GM11168 (cell line): ENCODE data around the gene BMPR1B.

Experiments used
- in situ Hi-C: fragments of 300-500 bp; cut with MboI; formaldehyde crosslinking; loops from one replicate; pipeline ENCODE4 v1.12.0; 2022; ENCODE audit warnings: low sequenced_read_pairs; ENCODE audit not compliant: unreplicated experiment

BMPR1B gene

DNA sequence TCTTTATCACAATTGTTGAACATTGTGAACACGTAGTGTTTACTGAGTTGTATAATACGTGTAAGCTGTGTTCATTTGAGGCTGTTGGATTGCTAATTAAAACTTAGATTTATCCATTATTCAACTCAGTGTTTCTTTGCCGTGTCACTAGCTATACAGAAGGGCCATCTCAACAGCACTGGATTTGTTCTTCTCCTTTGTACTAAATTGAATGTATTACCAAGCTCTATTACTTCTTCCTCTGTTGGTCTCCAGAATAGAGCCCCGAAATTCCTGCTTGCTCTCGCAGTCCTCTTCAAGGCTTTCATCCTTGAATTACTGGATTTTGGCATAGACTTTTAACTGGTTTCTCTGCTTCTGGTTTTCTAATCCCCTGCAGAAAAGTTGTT, 182.8 kb downstream of the BMPR1B start:
- in situ Hi-C loops, result no loop called here

DNA sequence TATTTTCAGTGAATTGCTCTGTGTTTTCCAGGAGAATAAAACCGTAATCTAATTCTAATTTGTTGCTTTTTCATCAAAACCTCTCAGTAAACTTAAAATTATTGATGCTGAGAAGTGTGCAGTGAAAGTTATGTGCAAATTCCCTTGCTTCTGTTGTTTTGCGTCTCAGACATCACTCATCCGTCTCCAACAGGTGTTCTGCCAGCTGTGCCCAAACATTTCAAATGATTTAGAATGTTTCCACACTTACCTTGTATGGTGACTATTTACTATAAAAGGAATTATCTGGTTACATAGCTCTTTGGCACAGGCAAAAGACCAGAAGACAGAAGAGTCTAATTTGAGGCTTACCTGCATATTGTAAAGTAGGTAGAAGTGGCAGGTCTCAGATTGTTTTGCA, 184.0 kb downstream of the BMPR1B start:
- in situ Hi-C loops, result no loop called here

DNA sequence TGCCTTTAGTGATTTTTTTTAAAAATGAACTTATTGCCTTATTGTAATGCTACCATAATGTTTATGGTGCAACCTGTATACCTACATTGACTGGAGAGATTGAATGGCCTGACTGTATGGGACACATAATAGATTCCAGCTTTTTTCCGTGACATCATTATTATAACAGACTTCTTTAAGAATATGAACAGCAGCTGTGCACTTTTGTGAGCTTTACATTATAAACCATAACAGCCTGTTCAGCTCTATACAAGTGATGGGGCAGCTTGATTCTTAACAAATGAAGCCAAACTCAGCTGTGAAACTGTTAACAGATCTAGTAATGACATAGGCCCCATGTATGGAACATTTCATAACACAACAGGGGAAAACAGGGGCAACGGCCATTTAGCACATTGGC, 187.0 kb downstream of the BMPR1B start:
- in situ Hi-C loops, result no loop called here

DNA sequence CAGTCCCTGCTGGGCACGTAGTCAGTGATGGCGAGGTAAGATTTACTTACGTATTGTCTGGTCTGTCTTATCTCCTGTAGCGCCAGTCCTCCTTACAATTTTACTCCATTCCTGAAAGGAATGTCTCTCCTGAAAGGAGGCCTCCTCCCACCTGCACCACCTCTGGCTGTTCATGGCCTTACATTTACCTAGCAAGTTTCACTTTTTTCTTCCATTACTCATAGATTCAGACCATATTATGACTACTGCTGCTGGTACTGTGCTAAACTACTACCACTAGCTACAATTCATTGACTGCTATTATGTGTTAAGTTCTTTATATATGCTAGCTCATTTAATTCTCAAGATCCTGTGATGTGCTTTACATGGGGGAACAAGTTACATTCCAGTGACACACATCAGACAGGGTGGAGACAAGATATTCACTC, 189.9 kb downstream of the BMPR1B start:
- in situ Hi-C loops, result no loop called here

DNA sequence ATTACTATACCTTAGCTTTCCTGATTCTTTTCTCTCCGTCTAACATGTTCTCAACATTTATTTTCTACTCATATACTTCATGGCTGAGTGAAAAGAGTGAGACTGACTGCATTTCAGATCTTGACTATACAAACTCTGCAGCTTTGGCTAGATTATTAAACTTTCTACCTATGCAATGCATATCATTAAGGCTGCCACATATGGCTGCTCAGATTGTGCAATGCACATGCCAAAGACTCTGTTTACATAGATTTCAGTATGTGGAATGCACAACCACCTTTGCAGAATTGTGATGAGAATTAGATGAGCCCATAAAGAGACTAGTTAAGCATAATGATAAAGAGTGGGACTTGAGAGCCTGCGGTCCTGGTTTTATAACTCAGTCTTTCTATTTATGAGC, 196.5 kb downstream of the BMPR1B start:
- in situ Hi-C loops, result no loop called here

DNA sequence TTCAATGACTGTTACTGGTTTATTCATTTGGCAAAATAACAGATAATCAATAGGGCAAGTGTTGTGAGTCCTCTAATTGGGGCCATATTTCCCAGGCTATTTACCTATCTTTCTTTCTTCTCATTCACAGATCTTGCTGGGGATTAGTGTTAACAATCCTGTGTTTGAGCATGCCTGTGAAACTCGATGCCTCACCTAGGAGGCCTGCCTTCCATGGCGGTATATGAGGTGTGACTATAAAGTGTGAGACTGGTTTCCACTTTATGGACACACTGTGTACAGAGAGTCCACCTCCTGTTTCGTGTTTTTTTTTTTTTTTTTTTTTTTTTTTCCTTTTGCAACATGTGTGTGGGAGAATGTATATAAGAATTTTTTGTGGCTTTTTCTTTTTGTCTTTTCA, 199.3 kb downstream of the BMPR1B start:
- in situ Hi-C loops, result no loop called here

DNA sequence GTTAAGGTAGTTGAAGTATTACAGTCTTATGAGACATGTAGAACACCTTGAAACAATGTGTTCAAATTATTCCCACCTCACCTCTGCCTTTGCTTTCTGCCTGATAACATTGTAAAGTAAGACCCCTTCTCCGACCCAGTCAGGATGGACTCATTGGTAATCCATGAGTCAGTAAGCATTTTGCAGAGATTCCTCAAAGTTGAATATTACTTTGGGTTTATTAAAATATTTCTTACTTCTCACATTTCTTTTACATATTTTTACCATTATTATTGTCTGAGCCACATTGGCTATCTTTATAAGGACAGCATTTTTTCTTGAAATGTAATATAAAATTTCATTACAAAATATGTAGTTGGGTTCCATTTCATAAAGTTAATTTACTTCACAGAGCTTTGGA, 201.6 kb downstream of the BMPR1B start:
- in situ Hi-C loops, result no loop called here

DNA sequence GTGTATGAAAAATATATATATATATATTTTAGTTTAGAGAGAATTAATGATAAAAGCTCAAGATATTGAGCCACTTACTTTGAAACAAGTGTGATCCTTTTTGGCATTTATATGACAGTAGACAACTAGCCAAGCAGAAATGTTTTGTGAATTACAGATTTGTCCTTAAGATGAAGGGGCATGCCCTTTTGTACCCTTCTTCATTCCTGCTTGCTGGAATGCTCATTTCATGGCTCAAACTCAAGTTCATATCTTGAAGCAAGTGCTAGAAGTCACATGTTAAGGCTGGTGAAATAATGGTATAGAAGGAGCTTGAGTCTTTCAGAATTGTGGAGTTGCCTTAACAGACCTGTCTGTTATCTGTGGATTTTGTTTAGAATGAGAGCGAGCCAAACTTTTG, 203.0 kb downstream of the BMPR1B start:
- in situ Hi-C loops, result no loop called here

DNA sequence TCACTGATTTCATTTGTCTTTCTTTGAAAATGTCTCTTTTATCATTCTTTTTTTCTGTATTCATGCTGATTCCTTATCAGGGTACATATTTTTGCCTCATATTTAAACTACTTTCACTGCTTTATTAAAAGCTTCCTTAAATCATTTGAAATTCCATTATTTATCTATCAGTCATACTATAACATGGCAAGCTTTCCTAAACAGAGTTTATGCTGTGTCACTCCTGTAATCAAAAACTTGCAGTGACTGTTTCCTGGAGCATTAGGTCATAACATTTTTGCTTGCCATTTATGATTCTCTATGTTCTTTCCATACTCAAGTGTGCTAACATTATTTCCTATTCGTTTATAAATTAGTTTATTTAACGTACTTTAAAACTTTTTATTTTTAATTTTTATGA, 203.7 kb downstream of the BMPR1B start:
- in situ Hi-C loops, result no loop called here

DNA sequence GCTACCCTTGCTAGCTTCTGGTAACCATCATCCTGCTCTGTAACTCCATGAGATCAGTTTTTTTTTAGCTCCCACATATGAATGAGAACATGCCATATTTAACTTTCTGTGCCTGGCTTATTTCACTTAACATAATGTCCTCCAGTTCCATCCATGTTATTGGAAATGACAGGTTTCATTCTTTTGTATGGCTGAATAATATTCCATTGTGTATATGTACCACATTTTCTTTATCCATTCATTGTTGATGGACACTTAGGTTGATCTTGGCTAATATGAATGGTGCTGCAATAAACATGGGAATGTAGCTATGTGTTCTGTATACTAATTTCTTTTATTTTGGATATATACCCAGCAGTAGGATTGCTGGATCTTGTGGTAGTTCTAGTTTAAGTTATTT, 204.7 kb downstream of the BMPR1B start:
- in situ Hi-C loops, result no loop called here

DNA sequence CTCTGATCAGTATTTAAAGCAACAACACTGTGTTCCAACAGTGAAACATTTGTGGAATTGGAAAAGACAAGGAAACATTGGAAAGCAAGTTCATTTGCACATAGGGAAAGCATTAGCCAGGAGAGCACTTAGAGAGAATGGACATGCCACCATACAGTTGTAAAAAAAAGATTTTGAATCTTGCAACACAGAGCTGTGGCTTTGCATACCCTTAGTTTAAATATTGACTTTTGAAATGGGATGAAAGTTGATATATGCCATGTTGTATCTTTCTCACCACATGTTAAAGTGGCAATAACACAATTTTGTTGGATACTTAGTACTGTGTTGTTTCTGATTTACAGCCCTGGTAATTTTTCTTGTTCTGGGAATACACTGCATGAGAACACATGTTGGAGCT, 208.1 kb downstream of the BMPR1B start:
- in situ Hi-C loops, result no loop called here

DNA sequence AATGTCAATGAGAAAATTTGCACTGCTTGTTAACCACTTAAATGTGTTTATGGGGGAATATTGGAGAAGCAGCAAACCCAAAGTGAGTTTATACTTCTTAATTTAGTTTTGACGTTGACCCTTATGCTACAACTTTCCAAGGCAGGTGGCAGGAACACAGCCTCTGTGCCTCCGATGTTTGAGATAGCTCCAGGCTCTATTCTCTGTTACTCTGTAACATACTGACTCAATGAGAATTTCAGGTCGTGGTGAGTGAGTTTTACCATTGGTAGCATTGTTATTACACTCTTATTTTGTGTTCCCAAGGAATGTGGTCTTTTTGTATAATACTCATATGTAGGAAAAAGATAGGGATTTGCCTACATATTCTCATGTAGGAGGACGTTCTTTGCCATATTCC, 210.7 kb downstream of the BMPR1B start:
- in situ Hi-C loops, result no loop called here

DNA sequence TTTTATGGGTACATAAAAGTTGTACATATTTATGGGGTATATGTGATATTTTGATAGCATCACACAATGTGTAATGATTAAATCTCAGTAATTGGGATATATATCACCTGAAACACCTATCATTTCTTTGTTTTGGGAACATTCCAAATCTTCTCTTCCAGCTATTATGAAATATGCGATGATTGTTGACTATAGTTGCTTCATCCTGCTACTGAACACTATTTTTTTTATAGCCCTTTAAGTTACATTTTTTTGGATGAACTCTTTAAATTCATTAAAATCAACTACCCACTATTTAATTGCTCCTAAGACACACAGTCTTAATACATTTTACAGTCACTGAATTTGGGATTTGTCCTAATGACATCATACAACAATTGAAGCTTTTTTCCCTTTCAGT, 212.9 kb downstream of the BMPR1B start:
- in situ Hi-C loops, result no loop called here

DNA sequence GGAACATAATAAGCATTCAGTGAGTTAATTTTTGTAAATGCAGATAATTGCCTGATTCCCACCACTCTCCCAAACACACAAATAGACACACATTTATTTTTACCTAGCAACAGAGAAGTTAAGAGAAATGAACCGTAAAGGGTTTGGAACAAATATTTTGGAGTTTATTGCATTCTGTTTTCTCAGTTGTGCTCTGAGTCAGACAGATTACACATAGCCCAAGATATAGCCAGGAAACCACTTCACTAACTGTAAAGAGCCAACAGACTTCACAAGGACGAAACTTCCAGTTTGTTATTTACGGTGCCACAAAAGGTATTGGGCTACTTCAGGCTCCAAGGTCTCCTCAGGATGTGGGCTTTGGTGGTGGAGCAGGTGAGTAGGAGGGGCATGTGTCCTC, 217.0 kb downstream of the BMPR1B start:
- in situ Hi-C loops, result no loop called here

DNA sequence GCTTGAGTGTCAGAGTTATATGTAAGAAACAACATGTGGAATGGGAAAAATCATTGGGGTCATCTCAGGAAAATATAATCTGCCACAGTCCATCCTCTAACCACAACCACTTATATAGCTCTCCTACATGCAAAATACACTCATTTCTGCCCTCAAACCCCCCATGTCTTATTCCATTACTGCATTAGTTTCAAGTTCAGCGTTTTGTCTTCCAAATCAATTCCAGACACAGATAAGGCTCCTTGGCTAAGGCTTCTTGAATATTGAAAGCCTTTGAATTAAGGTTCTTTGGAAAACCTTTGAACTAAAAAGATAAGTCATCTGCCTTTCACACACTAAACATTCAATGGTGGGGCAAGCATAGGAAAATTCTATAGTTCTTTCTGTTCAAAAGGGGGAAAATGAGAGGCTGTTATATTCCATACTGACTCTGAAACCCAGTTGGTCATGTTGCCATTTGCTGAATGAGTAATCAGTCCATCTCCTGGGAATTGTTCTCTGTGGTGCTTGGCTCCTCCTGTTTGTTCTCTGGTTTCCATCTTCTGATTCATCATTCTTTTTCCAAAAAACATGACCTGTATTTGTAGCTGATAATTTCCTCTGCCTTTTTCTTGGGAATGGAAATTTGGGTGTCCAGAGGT, 218.7 kb downstream of the BMPR1B start:
- in situ Hi-C loops, result no loop called here

DNA sequence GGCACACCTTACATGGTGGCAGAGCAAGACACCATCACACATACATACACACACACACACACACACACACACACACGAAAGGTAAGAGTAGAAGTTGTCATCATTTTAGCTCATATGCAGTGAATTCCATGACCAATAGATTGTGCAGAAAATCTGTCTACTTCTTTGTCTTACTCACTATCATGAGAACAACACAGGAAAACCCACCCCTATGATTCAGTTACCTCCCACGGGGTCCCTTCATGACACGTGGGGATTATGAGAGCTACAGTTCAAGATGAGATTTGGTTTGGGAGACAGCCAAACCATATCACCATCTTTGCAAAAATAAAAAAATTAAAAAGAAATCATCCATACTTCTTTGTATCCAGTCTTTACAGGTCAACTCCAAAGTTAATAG, 221.1 kb downstream of the BMPR1B start:
- in situ Hi-C loops, result no loop called here

DNA sequence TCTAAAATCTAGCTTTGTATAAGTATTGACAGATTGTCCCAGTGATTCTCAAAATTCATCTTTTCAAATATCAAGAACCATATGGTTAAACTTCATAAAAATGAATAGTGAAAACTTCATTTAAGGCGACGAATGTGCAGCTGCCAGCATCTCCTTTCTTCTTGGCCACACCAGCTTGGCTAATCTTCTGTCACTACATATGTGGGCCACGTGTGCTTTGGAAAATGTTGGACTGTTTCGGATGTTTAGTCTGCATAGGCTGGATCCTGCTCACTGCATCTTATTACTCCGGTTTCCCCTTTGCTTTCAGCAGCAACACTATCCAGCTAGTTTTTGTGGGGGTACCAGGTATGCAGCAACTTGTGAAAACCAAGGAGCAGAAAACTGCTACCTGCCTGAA, 221.9 kb downstream of the BMPR1B start:
- in situ Hi-C loops, result no loop called here

DNA sequence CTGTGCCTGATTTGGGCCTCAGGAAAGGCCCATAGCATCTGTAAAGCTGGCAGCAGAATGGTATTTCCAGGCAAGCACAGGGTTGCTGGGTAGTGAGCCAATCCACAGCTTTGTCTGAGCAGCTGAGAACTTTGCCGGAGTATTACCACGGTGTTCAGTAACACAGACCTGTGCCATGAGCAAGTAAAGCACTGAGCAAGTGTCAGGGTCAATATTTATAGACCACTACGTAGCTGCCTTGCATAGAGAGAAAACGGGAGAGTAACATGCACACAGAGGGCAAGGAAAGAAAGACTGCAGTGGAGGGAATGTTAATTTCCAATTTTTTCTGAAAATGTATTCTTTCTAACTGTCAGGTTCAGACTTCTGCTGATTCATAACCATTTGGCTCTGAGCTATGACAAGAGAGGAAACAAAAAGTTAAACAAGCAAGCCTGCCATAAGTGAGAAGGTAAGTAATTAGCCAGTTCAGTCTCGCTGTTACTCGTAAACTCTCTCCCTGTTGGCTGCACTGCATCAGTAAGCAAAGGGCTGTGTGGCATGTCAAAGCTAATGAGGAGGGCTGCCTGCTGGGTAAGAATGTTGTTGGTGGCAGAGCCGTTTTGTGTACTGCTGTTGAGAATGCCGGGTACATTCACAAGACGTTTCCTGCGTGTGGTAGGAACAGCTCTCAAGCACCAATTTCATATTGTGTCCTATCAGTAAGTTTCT, 238.1 kb downstream of the BMPR1B start:
- in situ Hi-C loops, result no loop called here

DNA sequence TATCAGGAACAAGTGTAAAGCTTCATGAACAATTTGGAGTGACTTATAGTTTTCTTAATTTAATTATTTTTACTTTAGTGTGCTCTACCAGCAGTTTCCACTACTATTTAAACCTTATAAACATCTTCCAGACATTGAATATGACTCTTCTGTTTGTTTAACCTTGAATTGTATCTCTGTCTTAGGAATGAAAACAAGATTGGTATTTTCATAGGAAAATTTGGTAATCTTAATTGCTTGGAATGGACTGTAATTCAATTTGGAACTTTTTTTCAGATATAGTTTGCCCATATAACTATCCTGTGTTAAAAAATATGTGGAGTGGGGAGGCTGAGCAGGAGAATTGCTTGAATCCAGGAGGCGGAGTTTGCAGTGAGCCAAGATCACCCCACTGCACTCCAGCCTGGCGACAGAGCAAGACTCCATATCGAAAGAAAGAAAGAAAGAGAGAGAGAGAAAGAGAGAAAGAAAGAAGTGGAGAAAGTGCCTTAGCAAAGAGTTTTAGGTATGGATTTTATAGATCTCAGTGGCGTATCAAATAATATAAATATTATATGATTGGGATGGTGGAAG, 242.4 kb downstream of the BMPR1B start:
- in situ Hi-C loops, result no loop called here

DNA sequence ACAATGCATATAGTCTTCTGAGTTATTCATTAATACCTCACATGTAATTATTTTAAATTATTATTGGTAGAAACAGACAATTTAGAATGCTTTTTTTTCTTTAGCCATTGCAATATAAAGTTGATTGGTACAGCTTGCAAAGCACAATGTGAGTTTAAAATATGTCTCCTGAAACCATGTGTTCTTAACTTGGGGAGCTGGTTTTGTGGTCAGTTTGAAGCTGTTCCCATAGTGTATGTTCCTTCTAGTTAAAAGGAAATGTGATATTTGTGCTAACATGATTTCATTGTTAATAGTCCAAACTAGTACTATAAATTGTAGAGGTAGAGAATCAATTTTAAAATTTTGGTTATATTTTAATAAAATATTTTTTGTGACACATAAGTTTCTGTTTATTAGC, 247.2 kb downstream of the BMPR1B start:
- in situ Hi-C loops, result no loop called here

DNA sequence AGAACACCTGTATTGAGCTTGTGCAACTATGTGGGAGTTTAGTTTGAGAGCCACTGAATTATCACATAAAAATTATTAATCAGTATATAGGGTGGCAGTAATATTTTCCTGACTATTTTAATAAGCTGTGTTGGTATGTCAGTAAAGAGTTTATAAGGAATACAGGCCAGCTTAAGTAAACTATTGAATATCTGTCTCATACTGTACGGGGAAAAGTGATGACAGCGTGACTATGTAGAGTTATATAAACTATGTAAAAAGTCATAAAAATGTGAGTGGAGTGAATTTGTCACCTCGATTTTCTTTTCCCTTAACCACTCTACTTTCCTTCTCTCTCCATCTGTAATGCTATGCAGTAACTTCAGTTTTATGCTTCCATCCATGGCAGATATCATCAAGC, 250.2 kb downstream of the BMPR1B start:
- in situ Hi-C loops, result no loop called here

DNA sequence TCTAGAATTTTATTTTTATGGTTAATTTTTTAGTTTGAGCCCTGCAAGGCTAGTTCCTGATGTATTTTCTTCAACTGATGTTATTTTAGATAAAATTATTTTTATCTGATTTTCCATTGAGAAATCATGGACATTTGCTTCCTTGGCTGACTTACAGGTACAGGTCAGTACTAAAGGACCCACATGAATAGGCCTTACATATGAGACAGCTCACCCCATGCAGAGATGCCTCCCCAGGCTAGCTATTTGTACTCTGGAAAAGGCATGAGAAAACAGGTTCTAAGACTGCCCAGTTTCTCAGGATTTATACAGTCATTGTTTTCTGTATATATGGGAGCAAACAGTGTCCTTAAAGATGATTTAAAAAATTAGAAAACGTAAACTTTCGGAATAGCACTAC, 255.5 kb downstream of the BMPR1B start:
- in situ Hi-C loops, result no loop called here
